ENCODE data around the gene EXOC6B. TPM values are rescaled to one million over a fixed set of nuclear protein-coding genes. Genes with fewer than 3 reads are reported as not detected.
A peak's percentile ranks its signal among the peaks of the same experiment; 100 is the strongest.

EXOC6B gene
- total RNA-seq, 2 donors from 2014 or later = 21.3 to 28.8 TPM

DNA sequence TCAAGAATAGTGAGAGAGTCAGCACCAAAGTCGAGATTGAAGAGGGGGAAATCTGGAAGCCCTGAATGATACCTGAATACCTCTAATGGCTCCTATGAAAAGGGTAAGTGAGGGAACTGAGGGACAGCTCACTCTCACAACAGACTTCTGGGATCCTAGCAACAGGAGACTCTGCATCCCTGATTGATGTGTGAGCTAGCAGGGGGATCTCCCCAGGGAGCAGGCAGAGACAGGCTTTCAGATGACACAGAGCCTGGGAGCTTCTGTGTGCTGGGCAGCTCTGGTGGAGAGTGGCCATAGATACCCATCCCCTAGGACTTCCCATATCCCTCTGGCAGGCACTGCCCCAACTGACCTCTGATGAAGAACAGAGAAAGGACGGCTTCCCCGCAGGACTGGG is 206.2 kb downstream of the EXOC6B start:
- Histone ChIP-seq H3K4me3 (no peak overlapping the region), H3K9me3 (no peaks in the 10 kb centered on the region)
- no peak for DNase-seq

DNA sequence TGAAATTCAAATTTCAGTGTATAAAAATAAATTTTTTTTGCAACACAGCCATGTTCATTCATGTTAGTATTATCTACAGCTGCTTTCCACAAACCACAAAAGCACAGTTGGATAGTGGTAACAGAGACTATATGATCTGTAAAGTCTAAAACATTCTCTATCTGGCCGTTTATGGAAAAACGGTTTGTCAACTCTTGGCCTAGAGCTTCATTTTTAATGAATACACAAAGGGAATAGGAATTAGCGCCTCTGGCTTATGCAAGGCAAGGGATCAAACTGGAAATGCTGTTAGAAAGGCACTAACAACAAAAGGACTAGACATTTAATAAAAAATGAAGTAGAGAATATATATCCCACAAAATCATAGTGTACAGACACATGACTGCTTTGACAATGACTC is 211.9 kb downstream of the EXOC6B start:
- intact Hi-C loops (cut with DNase I) = no loop called here
- TF ChIP-seq, protein P1, sequence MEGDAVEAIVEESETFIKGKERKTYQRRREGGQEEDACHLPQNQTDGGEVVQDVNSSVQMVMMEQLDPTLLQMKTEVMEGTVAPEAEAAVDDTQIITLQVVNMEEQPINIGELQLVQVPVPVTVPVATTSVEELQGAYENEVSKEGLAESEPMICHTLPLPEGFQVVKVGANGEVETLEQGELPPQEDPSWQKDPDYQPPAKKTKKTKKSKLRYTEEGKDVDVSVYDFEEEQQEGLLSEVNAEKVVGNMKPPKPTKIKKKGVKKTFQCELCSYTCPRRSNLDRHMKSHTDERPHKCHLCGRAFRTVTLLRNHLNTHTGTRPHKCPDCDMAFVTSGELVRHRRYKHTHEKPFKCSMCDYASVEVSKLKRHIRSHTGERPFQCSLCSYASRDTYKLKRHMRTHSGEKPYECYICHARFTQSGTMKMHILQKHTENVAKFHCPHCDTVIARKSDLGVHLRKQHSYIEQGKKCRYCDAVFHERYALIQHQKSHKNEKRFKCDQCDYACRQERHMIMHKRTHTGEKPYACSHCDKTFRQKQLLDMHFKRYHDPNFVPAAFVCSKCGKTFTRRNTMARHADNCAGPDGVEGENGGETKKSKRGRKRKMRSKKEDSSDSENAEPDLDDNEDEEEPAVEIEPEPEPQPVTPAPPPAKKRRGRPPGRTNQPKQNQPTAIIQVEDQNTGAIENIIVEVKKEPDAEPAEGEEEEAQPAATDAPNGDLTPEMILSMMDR (IDR thresholded peaks at IDR 0.05) = no peak
- Histone ChIP-seq H3K9me3 (no peaks in the 10 kb centered on the region), H3K4me3 (no peak overlapping the region), H3K27ac (no peak overlapping the region), H3K9ac (ENCODE audit: low read depth in 2 of 2, low read length in 2 of 2) (no peak overlapping the region), H3K4me1 (no peaks in the 10 kb centered on the region), H3K27me3 (no peaks in the 10 kb centered on the region), H3K36me3 (no peaks in the 10 kb centered on the region)
- DNase-seq = no peak

More for the DNA sequence above, 206.2 kb downstream of the EXOC6B start:
- H3K36me3 ChIP-seq = no peaks in the 10 kb centered on the region
- H3K9ac ChIP-seq (ENCODE audit: low read depth in 2 of 2, low read length in 2 of 2) = no peak overlapping the region
- TF ChIP-seq, protein P1 (IDR thresholded peaks at IDR 0.05) = no peak
- no peak overlapping the region for H3K27ac ChIP-seq
- intact Hi-C loops (cut with DNase I) = no loop called here
- no peaks in the 10 kb centered on the region for H3K27me3 ChIP-seq
- H3K4me1 ChIP-seq = no peaks in the 10 kb centered on the region

DNA sequence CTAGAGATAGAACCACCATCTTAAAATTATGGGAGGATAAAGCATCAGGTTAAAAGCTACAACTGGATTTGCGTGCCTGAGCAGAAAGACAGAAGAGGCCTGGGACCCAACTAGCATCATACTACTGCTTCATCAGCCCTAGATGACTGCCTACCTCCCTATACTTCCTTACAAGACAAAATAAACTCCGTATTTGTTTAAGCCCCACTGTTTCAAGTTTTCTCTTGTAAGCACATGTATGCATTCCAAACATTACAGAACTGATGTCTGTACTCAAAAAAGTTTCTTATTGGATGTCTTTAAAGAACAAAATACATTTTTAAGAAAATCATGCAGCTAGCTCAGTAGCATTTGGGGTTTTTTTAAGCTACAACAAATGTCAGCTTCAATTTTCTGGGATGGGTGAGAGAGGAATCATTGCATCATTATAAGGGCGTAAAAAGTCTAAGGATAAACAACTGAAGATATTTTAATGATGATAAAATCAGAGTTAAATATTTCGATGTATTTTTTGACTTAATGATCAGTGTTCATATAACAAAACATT is 213.1 kb downstream of the EXOC6B start:
- H3K9ac ChIP-seq (ENCODE audit: low read depth in 2 of 2, low read length in 2 of 2) = no peak overlapping the region
- H3K9me3 ChIP-seq = no peaks in the 10 kb centered on the region
- intact Hi-C loops (cut with DNase I) = no loop called here
- H3K27ac ChIP-seq = no peak overlapping the region
- H3K4me1 ChIP-seq = no peaks in the 10 kb centered on the region
- TF ChIP-seq, protein P1 (IDR thresholded peaks at IDR 0.05) = no peak
- no peak overlapping the region for H3K4me3 ChIP-seq
- DNase-seq = no peak
- no peaks in the 10 kb centered on the region for H3K27me3 ChIP-seq
- no peaks in the 10 kb centered on the region for H3K36me3 ChIP-seq

DNA sequence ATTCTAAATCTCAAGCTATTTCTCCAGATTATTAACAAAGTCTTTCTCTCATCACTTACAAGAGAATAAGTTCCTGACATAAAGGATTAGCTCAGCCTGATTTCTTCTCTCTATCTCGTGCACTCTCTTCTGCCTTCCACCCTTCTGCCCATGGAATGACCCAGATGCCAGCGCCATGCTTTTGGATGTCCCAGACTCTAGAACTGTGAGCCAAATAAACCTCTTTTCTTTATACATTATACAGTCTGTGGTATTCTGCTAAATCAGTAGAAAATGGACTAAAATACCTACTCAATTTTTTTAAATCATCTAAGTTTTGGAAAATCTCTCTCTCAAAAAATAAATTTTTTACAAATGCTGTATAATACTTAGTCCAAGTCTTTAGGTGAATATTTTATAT is 218.6 kb downstream of the EXOC6B start:
- H3K4me1 ChIP-seq = no peaks in the 10 kb centered on the region
- H3K27ac ChIP-seq = no peak overlapping the region
- no peak overlapping the region for H3K4me3 ChIP-seq
- no peaks in the 10 kb centered on the region for H3K9me3 ChIP-seq
- TF ChIP-seq, protein P1 (IDR thresholded peaks at IDR 0.05) = no peak
- no peaks in the 10 kb centered on the region for H3K36me3 ChIP-seq
- H3K27me3 ChIP-seq = no peaks in the 10 kb centered on the region
- no peak overlapping the region for H3K9ac ChIP-seq (ENCODE audit: low read depth in 2 of 2, low read length in 2 of 2)
- no peak for DNase-seq
- intact Hi-C loops (cut with DNase I) = loop anchor here (10.0 kb wide), 1 partner anchor 138 kb away; no protein-coding TSS in a partner anchor

DNA sequence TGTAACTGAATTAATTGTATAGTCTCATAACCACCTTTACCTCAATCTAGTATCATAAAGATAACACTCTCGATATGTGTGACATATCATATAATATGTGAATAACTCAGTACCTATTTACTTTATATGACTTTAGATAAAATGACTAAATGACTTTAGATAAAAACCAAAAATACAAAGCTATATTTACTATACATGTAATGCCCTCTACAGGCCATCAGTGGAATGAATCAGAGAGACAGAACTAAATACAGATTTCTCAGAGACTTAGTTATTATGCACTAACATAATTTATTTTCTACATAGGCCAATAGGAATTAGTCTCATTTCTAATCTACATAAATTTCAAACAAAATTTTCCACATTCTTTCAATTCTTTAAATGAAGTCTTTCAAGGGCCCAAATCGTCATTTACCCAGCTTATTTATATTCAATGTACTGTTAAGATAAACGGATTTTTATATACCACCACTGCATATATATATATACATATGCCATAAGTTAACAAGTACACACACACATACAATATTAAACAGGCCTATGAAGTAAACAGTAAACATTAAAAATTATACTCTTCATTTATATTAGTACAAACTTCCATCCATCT is 219.9 kb downstream of the EXOC6B start:
- intact Hi-C loops (cut with DNase I) = loop anchor here (10.0 kb wide), 1 partner anchor 139 kb away; no protein-coding TSS in a partner anchor
- Histone ChIP-seq H3K4me3 (no peak overlapping the region), H3K36me3 (no peaks in the 10 kb centered on the region), H3K27me3 (no peaks in the 10 kb centered on the region), H3K9ac (ENCODE audit: low read depth in 2 of 2, low read length in 2 of 2) (no peak overlapping the region), H3K4me1 (no peaks in the 10 kb centered on the region), H3K27ac (no peak overlapping the region), H3K9me3 (no peaks in the 10 kb centered on the region)
- TF ChIP-seq, protein P1 (IDR thresholded peaks at IDR 0.05) = peak; percentile 66
- DNase-seq = no peak
